Measurements from ENCODE around the gene IGLL1. TPM values are rescaled to one million over a fixed set of nuclear protein-coding genes. Genes with fewer than 3 reads are reported as not detected.

Gene IGLL1
- polyA plus RNA-seq, 1 donor from 2014 or later: not detected

- Histone ChIP-seq H3K9me3 (ENCODE audit: low read length) (no peaks in the 10 kb centered on the region), H3K27me3 (ENCODE audit: insufficient read depth, low read depth, low read length) (no peaks in the 10 kb centered on the region), H3K4me3 (ENCODE audit: low read length) (no peak overlapping the region), H3F3A (ENCODE audit: insufficient read depth, low read length, poor library complexity, severe bottlenecking) (no peaks in the 10 kb centered on the region), H3K4me2 (ENCODE audit: low read length) (no peak overlapping the region), H2AFZ (ENCODE audit: low read depth, low read length) (no peak overlapping the region), H3K9me2 (ENCODE audit: insufficient read depth, low read length) (no peaks in the 10 kb centered on the region), H3K36me3 (ENCODE audit: insufficient read depth, low read length) (no peaks in the 10 kb centered on the region), H3K27ac (ENCODE audit: low read length) (no peak overlapping the region), H3K9ac (ENCODE audit: low read length) (no peak overlapping the region), H4K20me1 (ENCODE audit: insufficient read depth) (no peaks in the 10 kb centered on the region), H3K79me2 (replicated peaks; ENCODE audit: insufficient read depth, low read length) (no peaks in the 10 kb centered on the region)
- TF ChIP-seq CTCF (IDR thresholded peaks at IDR 0.05; ENCODE audit: poor library complexity, severe bottlenecking): no peak
Observed at GRCh38 chr22:23576681-23577080, 3.4 kb downstream of the IGLL1 start.

DNA sequence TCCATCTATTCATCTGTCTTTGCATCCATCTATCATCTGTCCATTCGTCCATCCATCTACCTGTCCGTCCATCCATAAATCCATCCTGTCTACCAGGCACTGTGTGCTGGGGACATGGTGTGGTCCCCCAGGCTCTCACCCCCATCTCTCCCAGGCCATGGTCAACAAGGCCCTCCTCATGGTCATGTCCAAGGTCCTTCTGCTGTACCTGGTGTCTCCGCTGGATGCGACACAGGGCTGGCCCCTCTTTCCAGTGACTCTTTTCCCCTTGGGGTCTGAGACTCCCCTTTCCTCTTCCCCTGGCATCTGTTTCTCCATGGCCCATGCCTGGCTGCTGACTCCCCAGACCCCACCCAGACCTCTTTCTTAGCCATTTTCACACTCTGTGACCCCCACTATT lies 4.5 kb downstream of the IGLL1 start:
- no peak overlapping the region for H3K27ac ChIP-seq (ENCODE audit: low read length)
- no peaks in the 10 kb centered on the region for H4K20me1 ChIP-seq (ENCODE audit: insufficient read depth)
- H3K36me3 ChIP-seq (ENCODE audit: insufficient read depth, low read length): no peaks in the 10 kb centered on the region
- H3K79me2 ChIP-seq (replicated peaks; ENCODE audit: insufficient read depth, low read length): no peaks in the 10 kb centered on the region
- H3K9me3 ChIP-seq (ENCODE audit: low read length): no peaks in the 10 kb centered on the region
- no peaks in the 10 kb centered on the region for H3F3A ChIP-seq (ENCODE audit: insufficient read depth, low read length, poor library complexity, severe bottlenecking)
- no peaks in the 10 kb centered on the region for H3K9me2 ChIP-seq (ENCODE audit: insufficient read depth, low read length)
- H3K4me3 ChIP-seq (ENCODE audit: low read length): no peak overlapping the region
- no peaks in the 10 kb centered on the region for H3K27me3 ChIP-seq (ENCODE audit: insufficient read depth, low read depth, low read length)
- no peak overlapping the region for H3K4me2 ChIP-seq (ENCODE audit: low read length)
- TF ChIP-seq RAD21 (conservative IDR thresholded peaks at IDR 0.05): no peak
- no peak for TF ChIP-seq EP300 (conservative IDR thresholded peaks at IDR 0.05; ENCODE audit: poor library complexity, severe bottlenecking)
- TF ChIP-seq, protein P1, sequence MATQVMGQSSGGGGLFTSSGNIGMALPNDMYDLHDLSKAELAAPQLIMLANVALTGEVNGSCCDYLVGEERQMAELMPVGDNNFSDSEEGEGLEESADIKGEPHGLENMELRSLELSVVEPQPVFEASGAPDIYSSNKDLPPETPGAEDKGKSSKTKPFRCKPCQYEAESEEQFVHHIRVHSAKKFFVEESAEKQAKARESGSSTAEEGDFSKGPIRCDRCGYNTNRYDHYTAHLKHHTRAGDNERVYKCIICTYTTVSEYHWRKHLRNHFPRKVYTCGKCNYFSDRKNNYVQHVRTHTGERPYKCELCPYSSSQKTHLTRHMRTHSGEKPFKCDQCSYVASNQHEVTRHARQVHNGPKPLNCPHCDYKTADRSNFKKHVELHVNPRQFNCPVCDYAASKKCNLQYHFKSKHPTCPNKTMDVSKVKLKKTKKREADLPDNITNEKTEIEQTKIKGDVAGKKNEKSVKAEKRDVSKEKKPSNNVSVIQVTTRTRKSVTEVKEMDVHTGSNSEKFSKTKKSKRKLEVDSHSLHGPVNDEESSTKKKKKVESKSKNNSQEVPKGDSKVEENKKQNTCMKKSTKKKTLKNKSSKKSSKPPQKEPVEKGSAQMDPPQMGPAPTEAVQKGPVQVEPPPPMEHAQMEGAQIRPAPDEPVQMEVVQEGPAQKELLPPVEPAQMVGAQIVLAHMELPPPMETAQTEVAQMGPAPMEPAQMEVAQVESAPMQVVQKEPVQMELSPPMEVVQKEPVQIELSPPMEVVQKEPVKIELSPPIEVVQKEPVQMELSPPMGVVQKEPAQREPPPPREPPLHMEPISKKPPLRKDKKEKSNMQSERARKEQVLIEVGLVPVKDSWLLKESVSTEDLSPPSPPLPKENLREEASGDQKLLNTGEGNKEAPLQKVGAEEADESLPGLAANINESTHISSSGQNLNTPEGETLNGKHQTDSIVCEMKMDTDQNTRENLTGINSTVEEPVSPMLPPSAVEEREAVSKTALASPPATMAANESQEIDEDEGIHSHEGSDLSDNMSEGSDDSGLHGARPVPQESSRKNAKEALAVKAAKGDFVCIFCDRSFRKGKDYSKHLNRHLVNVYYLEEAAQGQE (IDR thresholded peaks at IDR 0.05; ENCODE audit: borderline replicate concordance): no peak
- no peak for TF ChIP-seq SMC3 (conservative IDR thresholded peaks at IDR 0.05; ENCODE audit: poor library complexity)
- TF ChIP-seq MXI1 (conservative IDR thresholded peaks at IDR 0.05; ENCODE audit: poor library complexity, severe bottlenecking): no peak
- TF ChIP-seq TAF1 (IDR thresholded peaks at IDR 0.05; ENCODE audit: low read depth): no peak
- TF ChIP-seq POLR2AphosphoS5 (IDR thresholded peaks at IDR 0.05): no peak
- no peak for TF ChIP-seq CTCF (IDR thresholded peaks at IDR 0.05; ENCODE audit: poor library complexity, severe bottlenecking)
- H3K9ac ChIP-seq (ENCODE audit: low read length): no peak overlapping the region
- H2AFZ ChIP-seq (ENCODE audit: low read depth, low read length): no peak overlapping the region
